Pancreas (tissue), 10 donors: ENCODE results near the gene TSC22D4. TPM values are rescaled to one million over a fixed set of nuclear protein-coding genes. Genes with fewer than 3 reads are reported as not detected.

Experiments
- ATAC-seq, 4 donors: fragments of 200-7000 bp; cut with Tn5 transposase; one replicate each; pipeline versions ENCODE4 v1.8.0 to v1.9.1; 2020; ENCODE audit warnings: mild to moderate bottlenecking in 4 of 4, moderate library complexity in 4 of 4
- DNase-seq, 6 donors: peaks; one replicate each; pipeline ENCODE4 v3.0.0-alpha.2; 2020
- FAIRE-seq: peaks from 2 replicates; lab custom pipeline; 2012; peaks lifted over from hg19 to GRCh38; lab: Jason Lieb, UNC
- H3K27ac ChIP-seq, 4 donors: fragments of 200-600 bp; sonication (generic); 1 replicate in 3 of 4; 2 replicates in 1 of 4; pipeline versions ENCODE4 v1.5.0 to v1.8.0; 2020
- H3K27me3 ChIP-seq, 4 donors: fragments of 200-600 bp; one replicate each; pipeline ENCODE4 v1.8.0; 2021
- H3K36me3 ChIP-seq, 3 donors: fragments of 200-600 bp; sonication (generic) in 1 of 3; one replicate each; pipeline versions ENCODE4 v1.5.0 to v1.8.0; 2020 to 2021
- H3K4me1 ChIP-seq, 3 donors: fragments of 200-600 bp; one replicate each; pipeline ENCODE4 v1.8.0; 2021
- H3K4me3 ChIP-seq, 4 donors: fragments of 200-600 bp; sonication (generic) in 2 of 4; one replicate each; pipeline versions ENCODE4 v1.5.0 to v1.8.0; 2020 to 2021
- H3K9me3 ChIP-seq, 4 donors: fragments of 200-600 bp; one replicate each; pipeline ENCODE4 v1.8.0; 2021
- CTCF ChIP-seq, 4 donors: fragments of 200-600 bp; sonication (generic) in 3 of 4; IDR thresholded peaks; one replicate each; pipeline versions ENCODE4 v1.5.0 to v1.8.0; 2021; ENCODE audit warnings: antibody characterized with exemption in 4 of 4
- WGBS, 2 donors: extraction: QIAGEN DNeasy Blood & Tissue Kit; methylation state at CpG; one replicate each; pipeline ENCODE4 v1.1.7; 2013; 5-methylcytosine and 5-hydroxymethylcytosine counted together
- intact Hi-C, 3 donors: fragments of 100-400 bp; cut with DNase I; formaldehyde crosslinking; loops; one replicate each; pipeline versions ENCODE4 v1.11.1 to v1.14.2; 2022
- polyA plus RNA-seq, 2 donors: library from polyadenylated mRNA; stranded (reverse); fragments of 200-250 nt; gene quantifications; one replicate each; pipeline ENCODE4 v1.2.3, GENCODE V29; 2013
- total RNA-seq, 6 donors: library from RNA; stranded (reverse); fragmentation: NEBNext Ultra II Directional in 4 of 6; extraction: Animal tissue kit (Norgen Biotek cat#: 25700) in 4 of 6; gene quantifications; one replicate each; pipeline versions ENCODE4 v1.2.1 to v1.2.4, GENCODE V29; 2021 to 2023
- donor health status: healthy with polysubstance abuse.
- donor health status: DM: no; HTN: no; CAD: no; lungs with moderate emphysema.
- donor health status: DM: no; HTN: no; CAD: no.
- donor health status: control.
- donor health status: control.
- donor health status: Bipolar disorder and iron deficiency.
- donor health status: DM: yes; HTN: yes; CAD: no.
- donor health status: DM: no; HTN: no; CAD: no.
- donor health status: DM: no; HTN: no; CAD: no.
- donor health status: DM: yes; HTN: yes; CAD: no.

TSC22D4 gene
- total and polyA plus RNA-seq, 8 donors: 17.4 to 44.6 (median 20.8) TPM

- intact Hi-C loops: loop anchor here in 1 of 3 donors (5.0 kb wide), 1 partner anchor 89 kb away; no protein-coding TSS in a partner anchor
- H3K36me3 ChIP-seq: peaks cover 0 to 12% (median 0%) of the 10 kb centered on the region in 3 donors
- no peak for DNase-seq
- no peak for ATAC-seq
- H3K4me3 ChIP-seq: no peak overlapping the region
- WGBS, 2 donors: 74 to 78% methylated on average over 14 of the region's 14 CpGs
- FAIRE-seq: no peak
- TF ChIP-seq CTCF (IDR thresholded peaks at IDR 0.05): no peak
- no peaks in the 10 kb centered on the region for H3K9me3 ChIP-seq
- peaks cover 0 to 14% (median 6%) of the 10 kb centered on the region in 3 donors for H3K4me1 ChIP-seq
- H3K27me3 ChIP-seq: no peaks in the 10 kb centered on the region
- H3K27ac ChIP-seq: no peak overlapping the region
Observed at GRCh38 chr7:100472854-100473499, 6.0 kb downstream of the TSC22D4 start.

- Histone ChIP-seq H3K9me3 (no peaks in the 10 kb centered on the region), H3K4me3 (no peak overlapping the region), H3K27me3 (no peaks in the 10 kb centered on the region), H3K4me1 (peaks cover 0 to 12% (median 6%) of the 10 kb centered on the region in 3 donors), H3K27ac (no peak overlapping the region), H3K36me3 (peaks cover 0 to 12% (median 0%) of the 10 kb centered on the region in 3 donors)
- ATAC-seq (no peak), FAIRE-seq (no peak), DNase-seq (no peak)
- intact Hi-C loops: loop anchor here in 1 of 3 donors (5.0 kb wide), 1 partner anchor 90 kb away; no protein-coding TSS in a partner anchor
- WGBS, 2 donors: 81 to 82% methylated on average over 16 of the region's 16 CpGs
- TF ChIP-seq CTCF (IDR thresholded peaks at IDR 0.05): no peak
Observed at GRCh38 chr7:100472121-100472851, 6.7 kb downstream of the TSC22D4 start.

- H3K36me3 ChIP-seq: peaks cover 0 to 12% (median 0%) of the 10 kb centered on the region in 3 donors
- intact Hi-C loops: loop anchor here in 1 of 3 donors (5.0 kb wide), 1 partner anchor 91 kb away; no protein-coding TSS in a partner anchor
- DNase-seq (no peak), FAIRE-seq (no peak), ATAC-seq (no peak)
- H3K9me3 ChIP-seq: no peaks in the 10 kb centered on the region
- H3K27me3 ChIP-seq: no peaks in the 10 kb centered on the region
- no peaks in the 10 kb centered on the region for H3K4me1 ChIP-seq
- H3K4me3 ChIP-seq: no peak overlapping the region
- WGBS, 2 donors: 42 to 49% methylated on average over 4 of the region's 4 CpGs
- no peak for TF ChIP-seq CTCF (IDR thresholded peaks at IDR 0.05)
- H3K27ac ChIP-seq: no peak overlapping the region
Observed at GRCh38 chr7:100471021-100471420, 8.0 kb downstream of the TSC22D4 start.

- Histone ChIP-seq H3K4me1 (peaks cover 0 to 5% (median 0%) of the 10 kb centered on the region in 3 donors), H3K27ac (no peak overlapping the region), H3K4me3 (no peak overlapping the region), H3K27me3 (no peaks in the 10 kb centered on the region), H3K36me3 (peaks cover 0 to 11% (median 0%) of the 10 kb centered on the region in 3 donors), H3K9me3 (no peaks in the 10 kb centered on the region)
- DNase-seq (peak; percentile 80 to 99 (median 92)), FAIRE-seq (no peak), ATAC-seq (peak; percentile 64 to 90 (median 82))
- intact Hi-C loops: loop anchor here in 2 of 3 donors (5.0 to 10.0 kb wide), 3 partner anchors 93 to 215 kb away; no protein-coding TSS in a partner anchor
- peak; percentile 86 to 94 (median 88) for TF ChIP-seq CTCF (IDR thresholded peaks at IDR 0.05)
- 24 to 29% methylated on average over 11 to 13 of the region's 13 CpGs for WGBS, 2 donors
Observed at GRCh38 chr7:100469227-100470044, 9.6 kb downstream of the TSC22D4 start.
